HepG2 (cell line): Measurements from ENCODE around the gene BCL11B. TPM values are rescaled to one million over a fixed set of nuclear protein-coding genes. Genes with fewer than 3 reads are reported as not detected.

Experiments used
- GATAD2A ChIP-seq: IDR thresholded peaks from 2 replicates; pipeline ENCODE4 v1.6.1; 2016
- SALL1 ChIP-seq: sonication (generic); formaldehyde crosslinking; IDR thresholded peaks from 2 replicates; pipeline ENCODE4 v1.8.0; 2022; ENCODE audit warnings: mild to moderate bottlenecking, missing genetic modification reagents
- SOX13 ChIP-seq, 3 experiments: fragments of 450-650 bp in 1 of 3; sonication (generic) in 1 of 3; formaldehyde crosslinking in 1 of 3; IDR thresholded peaks in 2 of 3; conservative IDR thresholded peaks in 1 of 3; 2 replicates each; pipeline versions ENCODE4 v1.5.0 to v1.6.1; 2016 to 2020; ENCODE audit warnings: antibody characterized with exemption in 1 of 3, mild to moderate bottlenecking in 1 of 3, missing compliant biosample characterization in 1 of 3, missing genetic modification reagents in 1 of 3, moderate library complexity in 1 of 3
- SOX5 ChIP-seq: IDR thresholded peaks from 2 replicates; pipeline ENCODE4 v1.6.1; 2016; ENCODE audit warnings: borderline replicate concordance
- SSRP1 ChIP-seq: IDR thresholded peaks from 2 replicates; pipeline ENCODE4 v1.6.1; 2016; ENCODE audit warnings: control low read depth
- ZNF260 ChIP-seq: sonication (generic); formaldehyde crosslinking; IDR thresholded peaks from 2 replicates; pipeline ENCODE4 v1.4.0; 2020; ENCODE audit warnings: missing genetic modification reagents, low read depth, mild to moderate bottlenecking, borderline replicate concordance
- ZNF513 ChIP-seq: sonication (generic); formaldehyde crosslinking; conservative IDR thresholded peaks from 2 replicates; pipeline ENCODE4 v1.5.0; 2020; ENCODE audit warnings: missing genetic modification reagents
- ZNF713 ChIP-seq: sonication (generic); formaldehyde crosslinking; IDR thresholded peaks from 2 replicates; pipeline ENCODE4 v1.4.0; 2020; ENCODE audit warnings: mild to moderate bottlenecking, missing genetic modification reagents
- ZNF746 ChIP-seq: sonication (generic); formaldehyde crosslinking; IDR thresholded peaks from 2 replicates; pipeline ENCODE4 v1.8.0; 2022; ENCODE audit warnings: mild to moderate bottlenecking, missing genetic modification reagents
- polyA plus RNA-seq, 8 experiments: library from polyadenylated mRNA; depleted of rRNA in 3 of 8; stranded (reverse) in 7 of 8; unstranded in 1 of 8; fragments of >200 nt; fragmentation: Illumina TruSeq in 4 of 8; extraction: Trizol in 4 of 8; gene quantifications; 2 replicates each; pipeline versions ENCODE4 v1.2.1 to v1.2.3, GENCODE V29; 2011 to 2016; ENCODE audit warnings: low read depth in 4 of 8, missing spikeins in 1 of 8, mixed read lengths in 1 of 8; ENCODE audit not compliant: insufficient read depth in 1 of 8
- total RNA-seq, 5 experiments: library from RNA; depleted of rRNA; stranded (reverse); fragments of >200 nt; fragmentation: Illumina TruSeq; extraction: Trizol; gene quantifications; 2 replicates each; pipeline ENCODE4 v1.2.3, GENCODE V29; 2016; ENCODE audit warnings: low read depth in 1 of 5
- TF ChIP-seq, protein P1 (sequence below): sonication (generic); formaldehyde crosslinking; IDR thresholded peaks from 2 replicates; pipeline ENCODE4 v1.4.0; 2020; ENCODE audit warnings: missing genetic modification reagents, borderline replicate concordance

Gene BCL11B
- total and polyA plus RNA-seq, 2 of the 13 experiments (the other 11 are each of a cell fraction or from before 2014, with no cell fraction given), result not detected

- no peak for TF ChIP-seq ZNF260 (CRISPR knock-in tag)
- TF ChIP-seq SALL1, result no peak
- no peak for TF ChIP-seq ZNF746 (CRISPR knock-in tag)
- TF ChIP-seq SOX13 (IDR thresholded peaks at IDR 0.05), result no peak
- no peak for TF ChIP-seq SOX13 (CRISPR knock-in tag; conservative IDR thresholded peaks at IDR 0.05 in 1 of 2, IDR thresholded peaks at IDR 0.05 in 1 of 2)
- no peak for TF ChIP-seq ZNF713
- TF ChIP-seq ZNF513 (CRISPR knock-in tag), result no peak
- no peak for TF ChIP-seq SSRP1
- no peak for TF ChIP-seq GATAD2A (CRISPR knock-in tag)
- no peak for TF ChIP-seq SOX5 (CRISPR knock-in tag)
- TF ChIP-seq, protein P1, sequence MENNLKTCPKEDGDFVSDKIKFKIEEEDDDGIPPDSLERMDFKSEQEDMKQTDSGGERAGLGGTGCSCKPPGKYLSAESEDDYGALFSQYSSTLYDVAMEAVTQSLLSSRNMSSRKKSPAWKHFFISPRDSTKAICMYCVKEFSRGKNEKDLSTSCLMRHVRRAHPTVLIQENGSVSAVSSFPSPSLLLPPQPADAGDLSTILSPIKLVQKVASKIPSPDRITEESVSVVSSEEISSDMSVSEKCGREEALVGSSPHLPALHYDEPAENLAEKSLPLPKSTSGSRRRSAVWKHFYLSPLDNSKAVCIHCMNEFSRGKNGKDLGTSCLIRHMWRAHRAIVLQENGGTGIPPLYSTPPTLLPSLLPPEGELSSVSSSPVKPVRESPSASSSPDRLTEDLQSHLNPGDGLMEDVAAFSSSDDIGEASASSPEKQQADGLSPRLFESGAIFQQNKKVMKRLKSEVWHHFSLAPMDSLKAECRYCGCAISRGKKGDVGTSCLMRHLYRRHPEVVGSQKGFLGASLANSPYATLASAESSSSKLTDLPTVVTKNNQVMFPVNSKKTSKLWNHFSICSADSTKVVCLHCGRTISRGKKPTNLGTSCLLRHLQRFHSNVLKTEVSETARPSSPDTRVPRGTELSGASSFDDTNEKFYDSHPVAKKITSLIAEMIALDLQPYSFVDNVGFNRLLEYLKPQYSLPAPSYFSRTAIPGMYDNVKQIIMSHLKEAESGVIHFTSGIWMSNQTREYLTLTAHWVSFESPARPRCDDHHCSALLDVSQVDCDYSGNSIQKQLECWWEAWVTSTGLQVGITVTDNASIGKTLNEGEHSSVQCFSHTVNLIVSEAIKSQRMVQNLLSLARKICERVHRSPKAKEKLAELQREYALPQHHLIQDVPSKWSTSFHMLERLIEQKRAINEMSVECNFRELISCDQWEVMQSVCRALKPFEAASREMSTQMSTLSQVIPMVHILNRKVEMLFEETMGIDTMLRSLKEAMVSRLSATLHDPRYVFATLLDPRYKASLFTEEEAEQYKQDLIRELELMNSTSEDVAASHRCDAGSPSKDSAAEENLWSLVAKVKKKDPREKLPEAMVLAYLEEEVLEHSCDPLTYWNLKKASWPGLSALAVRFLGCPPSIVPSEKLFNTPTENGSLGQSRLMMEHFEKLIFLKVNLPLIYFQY (CRISPR knock-in tag), result no peak
Measured at GRCh38 chr14:99143126-99143525, 128.9 kb downstream of the BCL11B start (continued).
